Activated CD4-positive, alpha-beta T cell treated with anti-CD3 and anti-CD28 coated beads, Interleukin-10, Interleukin-2, amounts not matched to agents 100 ng/mL and 50 ng/mL, durations not matched to agents 16 hours and 8 hours (primary cell): Measurements from ENCODE around the gene MSH3.
"Not testable (repeated sequence)": the region's sequence is repeated elsewhere in the genome, so short reads cannot be mapped to it uniquely, and the experiment has no call there.

Experiments
- DNase-seq: peaks from one replicate; pipeline ENCODE4 v3.0.0-alpha.2; 2020

MSH3 gene

GRCh38 chr5:80711216-80711615 lies 56.8 kb downstream of the MSH3 start:
- no peak for DNase-seq

- DNase-seq, result no peak
These were observed 57.5 kb downstream of the MSH3 start for GRCh38 chr5:80711938-80712337.

GRCh38 chr5:80712919-80713318 lies 58.5 kb downstream of the MSH3 start:
- DNase-seq, result no peak

GRCh38 chr5:80713631-80714030 lies 59.2 kb downstream of the MSH3 start:
- DNase-seq, result peak; percentile 6

- no peak for DNase-seq
These were observed 60.3 kb downstream of the MSH3 start for GRCh38 chr5:80714570-80715298.

- DNase-seq, result no peak
These were observed 61.4 kb downstream of the MSH3 start for GRCh38 chr5:80715887-80716286.

DNA sequence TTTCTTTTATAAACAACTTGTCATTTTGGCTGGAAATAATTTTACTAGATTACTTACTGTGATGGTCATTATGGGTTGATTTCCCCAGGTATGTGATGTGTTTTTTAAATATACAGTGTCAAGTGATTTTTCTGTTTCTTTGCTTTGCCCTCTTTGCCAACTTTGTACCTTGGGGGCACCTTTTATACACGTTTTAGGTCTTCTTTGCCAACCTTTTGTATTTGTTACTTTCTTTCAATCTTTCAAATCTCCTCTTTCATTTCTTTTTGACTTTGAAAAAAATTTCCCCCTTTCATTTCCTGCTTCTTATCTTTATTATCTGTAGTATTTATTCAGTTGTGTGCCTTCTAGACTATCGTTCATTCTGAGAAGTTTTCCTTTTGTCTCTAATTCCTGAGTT lies 65.7 kb downstream of the MSH3 start:
- DNase-seq, result no peak

DNA sequence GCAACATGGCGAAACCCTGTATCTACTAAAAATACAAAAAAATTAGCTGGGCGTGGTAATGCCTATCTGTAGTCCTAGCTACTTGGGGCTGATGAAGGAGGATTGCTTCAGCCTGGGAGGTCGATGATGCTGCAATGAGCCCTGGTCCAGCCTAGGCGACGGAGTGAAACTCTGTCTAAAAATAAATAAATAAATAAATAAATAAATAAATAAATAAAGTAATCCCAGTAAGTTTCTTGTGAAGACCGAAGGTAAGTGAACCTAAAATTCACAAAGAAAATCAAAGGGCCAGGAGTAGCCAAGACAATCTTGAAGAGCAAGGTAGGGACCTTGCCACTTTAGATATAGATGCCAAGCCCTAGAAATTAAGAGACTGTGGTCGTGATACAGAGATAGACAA lies 68.5 kb downstream of the MSH3 start:
- no peak for DNase-seq

DNA sequence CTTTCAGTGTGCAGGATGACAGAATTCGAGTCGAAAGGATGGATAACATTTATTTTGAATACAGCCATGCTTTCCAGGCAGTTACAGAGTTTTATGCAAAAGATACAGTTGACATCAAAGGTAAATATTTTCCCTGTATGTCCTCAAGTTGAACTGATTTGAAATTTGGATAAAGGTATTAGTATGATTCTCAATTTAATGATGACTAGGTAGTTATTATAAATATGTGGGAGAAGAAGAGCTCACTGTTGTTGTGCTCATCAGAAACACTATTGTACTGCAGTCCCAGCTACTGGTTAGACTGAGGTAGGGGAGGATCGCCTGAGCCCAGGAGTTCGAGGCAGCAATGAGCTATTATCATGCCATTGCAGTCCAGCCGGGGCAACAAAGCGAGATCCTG lies 71.0 kb downstream of the MSH3 start:
- no peak for DNase-seq

DNA sequence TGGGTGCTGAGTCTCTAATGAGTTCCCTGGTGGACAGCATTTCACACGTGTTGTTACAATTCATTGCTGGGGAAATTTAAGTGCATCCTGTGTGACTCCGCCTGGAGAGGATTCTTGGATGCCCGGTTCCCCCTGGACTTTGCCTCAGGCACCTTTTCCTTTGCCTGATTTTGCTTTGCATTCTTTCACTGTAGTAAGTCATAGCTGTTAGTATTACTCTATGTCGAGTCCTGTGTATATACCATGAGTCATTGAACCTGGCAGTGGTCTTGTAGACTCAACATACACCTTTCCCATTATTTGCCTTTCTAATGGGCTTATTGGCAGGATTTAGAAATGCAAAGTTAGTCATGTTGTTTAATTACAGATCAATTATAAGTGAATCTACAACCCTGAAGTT lies 82.3 kb downstream of the MSH3 start:
- DNase-seq, result no peak

DNA sequence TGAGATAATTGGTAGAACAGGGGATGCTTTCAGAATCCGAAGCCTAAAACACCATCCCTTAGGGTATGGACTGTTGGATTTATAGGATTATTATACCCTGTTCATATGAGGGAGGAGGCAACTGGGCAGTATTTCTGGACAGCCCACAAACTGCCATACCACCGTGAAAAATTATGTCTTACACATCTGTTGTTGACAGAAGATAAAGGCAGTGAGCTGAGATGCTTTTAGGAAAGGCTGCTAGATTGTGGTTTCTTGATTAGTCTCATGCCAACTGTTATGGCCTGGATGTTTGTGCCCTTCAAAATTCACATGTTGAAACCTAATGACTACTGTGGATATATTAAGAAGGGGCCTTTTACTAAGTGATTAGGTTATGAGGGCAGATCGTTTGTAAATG lies 84.0 kb downstream of the MSH3 start:
- DNase-seq, result no peak

- no peak for DNase-seq
These were observed 84.6 kb downstream of the MSH3 start for GRCh38 chr5:80739057-80739456.

DNA sequence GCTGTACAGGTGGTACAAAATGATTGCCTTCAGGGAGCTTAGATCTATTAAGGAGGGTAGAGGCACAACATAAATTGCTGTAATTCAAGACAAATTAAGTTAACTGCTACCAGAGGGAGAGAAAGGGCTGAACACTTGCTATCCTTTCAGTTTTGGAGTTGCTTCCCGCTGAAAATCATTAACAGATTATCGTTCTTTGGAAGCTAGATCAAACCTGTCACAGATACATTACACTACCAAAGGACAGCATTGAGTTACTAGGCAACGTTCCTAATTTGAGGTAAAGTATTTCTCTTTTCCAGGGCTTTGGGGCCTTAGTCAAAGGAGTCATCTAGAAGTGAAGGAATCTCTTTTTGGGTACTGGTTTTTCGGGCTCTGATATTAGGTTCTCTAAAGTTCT lies 85.0 kb downstream of the MSH3 start:
- no peak for DNase-seq

DNA sequence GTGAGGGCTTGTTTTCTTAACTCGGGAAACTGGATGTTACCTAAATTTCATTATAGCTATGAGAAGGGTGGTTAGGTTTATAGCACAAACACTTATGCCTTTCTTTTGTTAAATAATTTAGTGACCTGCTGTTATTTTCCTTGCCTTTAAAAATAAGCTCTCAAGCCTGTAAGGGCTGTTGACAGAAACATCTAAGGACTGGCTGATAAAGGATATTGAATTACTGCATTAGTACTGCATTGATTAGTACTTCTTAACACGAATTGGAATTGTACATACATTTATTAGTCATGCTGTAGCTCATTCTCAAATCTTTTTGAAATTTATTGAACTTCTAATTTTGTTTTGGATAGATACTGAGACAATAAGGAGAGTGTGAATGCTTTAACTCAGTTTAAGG lies 85.4 kb downstream of the MSH3 start:
- no peak for DNase-seq

DNA sequence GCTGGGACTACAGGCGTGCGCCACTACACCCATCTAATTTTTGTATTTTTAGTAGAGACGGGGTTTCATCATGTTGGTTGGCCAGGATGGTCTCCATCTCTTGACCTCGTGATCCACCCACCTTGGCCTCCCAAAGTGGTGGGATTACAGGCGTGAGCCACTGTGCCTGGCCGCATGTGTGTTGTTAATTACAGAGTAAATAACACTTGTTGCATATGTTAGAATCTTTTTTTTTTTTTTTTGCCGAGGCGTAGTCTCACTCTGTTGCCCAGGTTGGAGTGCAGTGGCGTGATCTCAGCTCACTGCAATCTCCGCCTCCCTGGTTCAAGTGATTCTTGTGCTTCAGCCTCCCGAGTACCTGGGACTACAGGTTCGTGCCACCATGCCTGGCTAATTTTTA lies 86.0 kb downstream of the MSH3 start:
- DNase-seq, result not testable (repeated sequence)

DNA sequence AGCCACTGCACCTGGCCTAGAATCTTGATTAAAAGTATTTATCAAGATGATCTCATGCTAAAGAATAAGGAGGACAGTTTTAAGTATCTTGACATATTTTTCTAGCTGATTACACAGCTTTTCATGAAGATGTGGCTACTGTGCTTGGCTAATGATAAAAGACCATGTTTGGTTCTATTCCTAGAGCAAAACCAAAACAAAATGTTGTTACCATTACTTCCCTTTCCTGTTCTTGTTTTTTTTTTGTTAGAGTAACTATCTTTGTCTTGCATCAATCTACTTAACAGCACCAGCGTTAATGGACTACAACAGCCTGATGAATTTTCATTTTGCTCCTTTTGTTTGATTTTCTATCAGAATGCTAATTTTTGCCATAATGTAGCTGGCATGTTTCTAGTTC lies 86.5 kb downstream of the MSH3 start:
- DNase-seq, result no peak

GRCh38 chr5:80744149-80744548 lies 89.7 kb downstream of the MSH3 start:
- no peak for DNase-seq

GRCh38 chr5:80745490-80745889 lies 91.0 kb downstream of the MSH3 start:
- DNase-seq, result no peak

DNA sequence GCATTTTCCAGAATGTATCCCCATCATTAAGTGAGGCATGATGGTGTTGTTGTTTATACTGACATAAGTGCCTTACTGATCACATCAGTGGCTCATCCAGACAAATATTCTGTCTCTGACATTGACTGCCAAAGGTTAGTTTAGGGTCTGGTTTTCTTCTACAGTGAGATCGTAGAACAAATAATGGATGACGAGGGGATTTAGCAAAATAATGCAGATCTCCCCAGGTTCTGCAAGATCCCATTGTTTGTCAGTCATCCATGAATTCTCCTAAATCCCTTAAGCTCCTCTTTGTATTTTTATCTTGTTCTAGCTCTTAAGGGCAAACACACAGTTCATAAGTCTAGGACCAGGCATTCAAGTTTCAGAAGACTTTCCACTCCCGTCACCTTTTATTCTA lies 93.5 kb downstream of the MSH3 start:
- no peak for DNase-seq

DNA sequence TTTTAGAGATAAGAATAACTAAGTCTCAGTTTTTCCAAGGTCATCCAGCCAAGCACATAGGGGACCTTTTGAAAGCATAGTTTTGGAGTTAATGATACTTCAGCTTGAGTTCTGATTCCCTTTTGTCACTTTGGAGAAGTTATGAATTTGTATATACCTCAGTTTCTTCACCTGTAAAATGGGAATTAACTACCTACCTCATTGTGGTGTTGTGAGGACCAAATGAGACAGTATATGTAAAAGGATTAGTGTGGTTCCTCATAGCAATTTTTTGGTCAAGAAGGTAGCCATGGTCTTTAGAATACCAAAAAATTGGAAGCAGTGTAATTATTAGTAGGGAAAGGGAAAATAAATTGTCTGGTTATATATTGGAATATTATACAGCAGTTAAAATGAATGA lies 98.0 kb downstream of the MSH3 start:
- no peak for DNase-seq

DNA sequence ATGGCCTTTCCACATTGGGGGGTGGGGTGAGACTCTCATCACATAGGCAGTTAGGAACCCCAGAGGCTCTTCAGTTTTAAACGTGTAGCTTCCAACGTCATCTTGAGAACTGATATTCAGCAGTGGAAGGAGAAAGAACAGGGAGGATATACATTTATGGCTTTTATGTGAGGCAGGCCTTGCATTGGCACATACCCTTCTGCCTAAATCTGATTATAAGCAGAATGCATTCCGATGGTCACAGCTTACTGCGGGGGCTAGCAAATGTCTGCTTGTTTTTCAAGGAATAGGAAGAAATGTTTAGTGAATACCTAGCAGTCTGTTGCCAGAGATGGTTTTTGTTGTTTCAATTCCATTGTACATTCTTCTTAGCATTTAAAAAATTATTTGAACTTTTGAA lies 99.3 kb downstream of the MSH3 start:
- DNase-seq, result no peak

DNA sequence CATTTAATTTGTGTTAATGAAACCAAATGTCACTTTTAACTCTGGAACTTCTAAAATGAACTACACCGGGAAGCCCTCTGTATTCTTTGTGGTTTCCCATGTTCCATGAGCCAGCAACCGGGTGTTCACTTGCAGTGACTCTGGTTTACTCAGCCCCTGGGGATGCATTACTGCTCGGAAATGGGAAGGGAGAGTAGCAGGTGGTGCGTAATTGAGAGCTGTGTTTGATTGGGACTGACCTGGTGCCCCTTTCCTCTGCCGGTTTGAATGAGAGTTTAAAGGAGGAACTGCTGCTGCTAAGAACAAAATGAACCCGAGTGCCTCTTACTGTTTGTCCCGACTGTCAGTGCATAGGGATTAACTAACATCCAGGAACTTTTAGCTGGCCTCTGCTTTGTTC lies 100.4 kb downstream of the MSH3 start:
- DNase-seq, result peak; percentile 67

DNA sequence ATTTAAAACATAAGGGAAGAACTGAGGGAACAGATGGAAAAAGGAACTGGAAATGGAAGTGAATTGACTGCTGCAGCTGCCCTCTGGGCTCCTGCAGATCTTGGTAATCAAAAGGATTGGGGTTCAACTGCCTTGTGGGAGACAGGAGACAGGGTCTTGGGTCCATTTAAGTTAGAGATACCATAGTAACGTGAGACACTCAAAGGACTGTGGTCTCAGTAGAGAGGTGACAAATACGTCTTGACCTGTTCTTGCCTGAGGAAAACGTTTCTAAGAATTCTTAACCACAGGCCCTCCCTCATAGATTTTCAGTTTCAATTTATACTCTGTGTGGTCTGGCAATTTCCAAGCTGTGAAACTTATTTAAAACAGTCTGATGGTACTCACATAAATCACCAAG lies 101.2 kb downstream of the MSH3 start:
- peak; percentile 90 for DNase-seq

- DNase-seq, result no peak
These were observed 101.8 kb downstream of the MSH3 start for GRCh38 chr5:80756292-80756691.

DNA sequence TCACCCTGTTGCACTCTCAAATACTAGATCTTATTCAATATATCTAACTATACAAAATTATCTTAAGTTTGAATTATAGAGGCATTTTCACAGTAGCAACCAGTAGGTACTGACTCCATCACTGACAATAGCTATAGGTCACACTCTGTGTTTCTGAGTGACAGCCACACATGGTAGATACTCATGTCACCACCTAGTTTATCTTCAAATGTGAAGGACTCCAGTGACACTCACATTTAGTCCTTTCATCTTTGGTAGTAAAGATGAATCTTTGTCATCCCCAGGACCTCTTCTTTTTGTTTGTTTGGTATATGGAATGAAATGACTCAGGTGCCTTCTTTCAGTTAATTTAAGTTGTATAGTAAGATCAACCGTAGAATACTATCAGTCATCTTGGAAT lies 102.8 kb downstream of the MSH3 start:
- DNase-seq, result peak; percentile 81
